HCT116 (cell line): ENCODE results near the gene TSPAN33. TPM values are rescaled to one million over a fixed set of nuclear protein-coding genes. Genes with fewer than 3 reads are reported as not detected.

Experiments
- ATAC-seq: fragments of 200-7000 bp; cut with Tn5 transposase; 2 replicates; pipeline ENCODE4 v1.9.1; 2020; ENCODE audit warnings: mild to moderate bottlenecking, moderate library complexity
- BruUV-seq: library from RNA; stranded (reverse); fragments of 400-500 nt; replicated peaks from 2 replicates; lab custom pipeline; 2021; lab: Mats Ljungman, UMichigan
- CTCF ChIA-PET: fragments of 300-600 bp; sonication (Branson Sonifier 250); formaldehyde crosslinking; loops from one replicate; lab custom pipeline; 2021; ENCODE audit warnings: antibody characterized with exemption; lab: Charles Lee
- POLR2A ChIA-PET: fragments of 300-600, 350-600 bp; sonication (Branson Sonifier 250); formaldehyde crosslinking; loops from one replicate; lab custom pipeline; 2021; ENCODE audit warnings: antibody characterized with exemption; lab: Charles Lee
- RAD21 ChIA-PET, 2 experiments: fragments of 300-600 bp; sonication (Branson Sonifier 250); formaldehyde crosslinking; loops; one replicate each; lab custom pipeline; 2023; ENCODE audit warnings: low total read pairs in 2 of 2; ENCODE audit not compliant: uncharacterized antibody in 2 of 2, unreplicated experiment in 2 of 2, low non-redundant PET in 1 of 2; lab: Charles Lee
- DNase-seq: peaks from one replicate; pipeline ENCODE4 v3.0.0-alpha.2; 2010; ENCODE audit warnings: low read depth, low spot score
- H2AFZ ChIP-seq: fragments of 200-600 bp; shearing (Covaris generic), sonication (generic); 2 replicates; pipeline ENCODE4 v1.6.1; 2017; ENCODE audit warnings: low read depth, mixed run types, mixed read lengths, antibody characterized with exemption, low read length; ENCODE audit not compliant: poor library complexity, severe bottlenecking
- H3K27ac ChIP-seq: 2 replicates; pipeline ENCODE4 v1.5.1; 2012; ENCODE audit warnings: low read depth, low read length
- H3K27me3 ChIP-seq: fragments of 200-600 bp; sonication (generic); 2 replicates; pipeline ENCODE4 v1.6.1; 2016; ENCODE audit warnings: mixed run types, low read length, mixed read lengths; ENCODE audit not compliant: insufficient read depth
- H3K36me3 ChIP-seq, 2 experiments: fragments of 200-500 bp in 1 of 2; fragments of 200-600 bp in 1 of 2; sonication (Bioruptor generic) in 1 of 2; sonication (generic) in 1 of 2; 2 replicates each; pipeline versions ENCODE4 v1.5.1 to v1.6.1; 2014 to 2016; ENCODE audit warnings: low read length in 2 of 2, inconsistent platforms in 1 of 2, mixed read lengths in 1 of 2, mixed run types in 1 of 2; ENCODE audit not compliant: insufficient read depth in 2 of 2, control insufficient read depth in 1 of 2
- H3K4me1 ChIP-seq, 2 experiments: fragments of 200-600 bp in 1 of 2; sonication (generic) in 1 of 2; 2 replicates each; pipeline versions ENCODE4 v1.5.1 to v1.6.1; 2012 to 2017; ENCODE audit warnings: low read length in 2 of 2, inconsistent platforms in 1 of 2, mild to moderate bottlenecking in 1 of 2, mixed read lengths in 1 of 2, mixed run types in 1 of 2, moderate library complexity in 1 of 2; ENCODE audit not compliant: insufficient read depth in 2 of 2, control insufficient read depth in 1 of 2
- H3K4me2 ChIP-seq: fragments of 200-600 bp; sonication (generic); 2 replicates; pipeline ENCODE4 v1.6.1; 2017; ENCODE audit warnings: mixed run types, low read length, mixed read lengths
- H3K4me3 ChIP-seq, 2 experiments: fragments of 200-600 bp in 1 of 2; sonication (generic) in 1 of 2; replicated peaks in 1 of 2; 2 replicates each; pipeline ENCODE4 v1.5.1; 2011 to 2016; ENCODE audit warnings: low read length in 2 of 2, control low read depth in 1 of 2, low read depth in 1 of 2, mild to moderate bottlenecking in 1 of 2, mixed read lengths in 1 of 2, mixed run types in 1 of 2
- H3K79me2 ChIP-seq: fragments of 200-600 bp; sonication (generic); 2 replicates; pipeline ENCODE4 v1.6.1; 2017; ENCODE audit warnings: mild to moderate bottlenecking, mixed run types, low read length, moderate library complexity, mixed read lengths; ENCODE audit not compliant: insufficient read depth
- H3K9ac ChIP-seq: fragments of 200-600 bp; sonication (generic); 2 replicates; pipeline ENCODE4 v1.6.1; 2016; ENCODE audit warnings: low read length, mixed read lengths
- H3K9me2 ChIP-seq: fragments of 200-600 bp; sonication (generic), shearing (Covaris generic); 2 replicates; pipeline ENCODE4 v1.6.1; 2017; ENCODE audit warnings: mixed run types, mild to moderate bottlenecking, moderate library complexity; ENCODE audit not compliant: insufficient read depth
- H3K9me3 ChIP-seq, 2 experiments: fragments of 200-500 bp in 1 of 2; fragments of 200-600 bp in 1 of 2; sonication (Bioruptor generic) in 1 of 2; sonication (generic) in 1 of 2; 2 replicates each; pipeline ENCODE4 v1.6.1; 2014 to 2017; ENCODE audit warnings: low read length in 2 of 2, mixed read lengths in 2 of 2, inconsistent platforms in 1 of 2, low read depth in 1 of 2, mild to moderate bottlenecking in 1 of 2, mixed run types in 1 of 2, moderate library complexity in 1 of 2; ENCODE audit not compliant: control insufficient read depth in 1 of 2, insufficient read depth in 1 of 2
- H4K20me1 ChIP-seq: fragments of 200-600 bp; sonication (generic), shearing (Covaris generic); 2 replicates; pipeline ENCODE4 v1.6.1; 2017; ENCODE audit warnings: mixed run types, mild to moderate bottlenecking, moderate library complexity; ENCODE audit not compliant: insufficient read depth
- CTCF ChIP-seq, 3 experiments: fragments of 200-600 bp in 1 of 3; sonication (generic) in 1 of 3; IDR thresholded peaks in 2 of 3; conservative IDR thresholded peaks in 1 of 3; 2 replicates each; pipeline ENCODE4 v1.5.1; 2012 to 2017; ENCODE audit warnings: low read depth in 2 of 3, low read length in 2 of 3, antibody characterized with exemption in 1 of 3, borderline replicate concordance in 1 of 3, control low read depth in 1 of 3, mild to moderate bottlenecking in 1 of 3, mixed read lengths in 1 of 3, mixed run types in 1 of 3, moderate library complexity in 1 of 3; ENCODE audit not compliant: insufficient read depth in 1 of 3
- ELF1 ChIP-seq: IDR thresholded peaks from 2 replicates; pipeline ENCODE4 v1.6.1; 2012; ENCODE audit warnings: low read depth, borderline replicate concordance
- EZH2 ChIP-seq: fragments of 200-600 bp; sonication (generic); IDR thresholded peaks from 2 replicates; pipeline ENCODE4 v1.6.1; 2017; ENCODE audit warnings: antibody characterized with exemption, mixed run types
- EZH2phosphoT487 ChIP-seq: fragments of 200-600 bp; IDR thresholded peaks from 2 replicates; pipeline ENCODE4 v1.6.1; 2018; ENCODE audit warnings: antibody characterized with exemption, borderline replicate concordance
- FOSL1 ChIP-seq: IDR thresholded peaks from 2 replicates; pipeline ENCODE4 v1.6.1; 2012; ENCODE audit warnings: low read depth
- JUND ChIP-seq: IDR thresholded peaks from 2 replicates; pipeline ENCODE4 v1.6.1; 2012
- MAX ChIP-seq: IDR thresholded peaks from 2 replicates; pipeline ENCODE4 v1.6.1; 2012
- POLR2A ChIP-seq: IDR thresholded peaks from 2 replicates; pipeline ENCODE4 v1.7.0; 2011; ENCODE audit warnings: borderline replicate concordance; ENCODE audit not compliant: insufficient read depth, insufficient read length; ENCODE audit errors: extremely low read depth
- POLR2AphosphoS5 ChIP-seq: IDR thresholded peaks from 2 replicates; pipeline ENCODE4 v1.6.1; 2011; ENCODE audit warnings: mild to moderate bottlenecking, low read depth, low read length, moderate library complexity
- RAD21 ChIP-seq: IDR thresholded peaks from 2 replicates; pipeline ENCODE4 v1.6.1; 2012; ENCODE audit warnings: low read depth, mild to moderate bottlenecking
- REST ChIP-seq: IDR thresholded peaks from 2 replicates; pipeline ENCODE4 v1.6.1; 2012; ENCODE audit warnings: low read depth
- SIN3A ChIP-seq: IDR thresholded peaks from 2 replicates; pipeline ENCODE4 v1.6.1; 2012; ENCODE audit warnings: low read depth
- SRF ChIP-seq: IDR thresholded peaks from 2 replicates; pipeline ENCODE4 v1.6.1; 2012; ENCODE audit warnings: low read depth
- TCF7L2 ChIP-seq: IDR thresholded peaks from 2 replicates; pipeline ENCODE4 v1.7.0; 2011; ENCODE audit warnings: borderline replicate concordance, inconsistent platforms; ENCODE audit not compliant: insufficient read depth, insufficient read length; ENCODE audit errors: extremely low read depth
- YY1 ChIP-seq: IDR thresholded peaks from 2 replicates; pipeline ENCODE4 v1.6.1; 2011; ENCODE audit warnings: low read length, low read depth, moderate library complexity, mild to moderate bottlenecking; ENCODE audit not compliant: insufficient replicate concordance; ENCODE audit errors: extremely low read depth
- ZBTB33 ChIP-seq: IDR thresholded peaks from 2 replicates; pipeline ENCODE4 v1.6.1; 2011; ENCODE audit warnings: mild to moderate bottlenecking, low read length, moderate library complexity; ENCODE audit not compliant: insufficient replicate concordance; ENCODE audit errors: extremely low read depth
- ZFX ChIP-seq: fragments of 450-650 bp; IDR thresholded peaks from 2 replicates; pipeline ENCODE4 v1.6.1; 2017
- ZNF274 ChIP-seq: fragments of 200-500 bp; sonication (Bioruptor generic); IDR thresholded peaks from 2 replicates; pipeline ENCODE4 v1.6.1; 2014; ENCODE audit warnings: mild to moderate bottlenecking, low read depth, low read length, inconsistent platforms
- intact Hi-C: fragments of 100-400 bp; cut with micrococcal nuclease; formaldehyde crosslinking; loops from 2 replicates; pipeline ENCODE4 v1.10.0; 2022
- total RNA-seq: library from RNA; stranded (reverse); gene quantifications from one replicate; pipeline ENCODE4 v1.2.1, GENCODE V29; 2021; ENCODE audit not compliant: unreplicated experiment

The TSPAN33 gene
- total RNA-seq, 1 experiment from 2014 or later = 22.2 TPM

- H3K4me3 ChIP-seq = no peak overlapping the region
- no peak for ATAC-seq
- TF ChIP-seq ZNF274 = no peak
- TF ChIP-seq EZH2phosphoT487 = no peak
- no peak for TF ChIP-seq EZH2
- TF ChIP-seq CTCF (IDR thresholded peaks at IDR 0.05 in 2 of 3, conservative IDR thresholded peaks at IDR 0.05 in 1 of 3; ENCODE audit: borderline replicate concordance in 1 of 3, insufficient read depth in 1 of 3, low read depth in 2 of 3, low read length in 2 of 3) = no peak
- TF ChIP-seq ELF1 = no peak
- TF ChIP-seq REST = no peak
- no peak for TF ChIP-seq SRF
- TF ChIP-seq MAX = no peak
- TF ChIP-seq RAD21 = no peak
- no peak for TF ChIP-seq TCF7L2
- TF ChIP-seq FOSL1 = no peak
- TF ChIP-seq JUND = no peak
- no peak for TF ChIP-seq SIN3A
- TF ChIP-seq POLR2AphosphoS5 = no peak
- TF ChIP-seq ZBTB33 = no peak
- TF ChIP-seq YY1 = no peak
- no peak for TF ChIP-seq ZFX
- TF ChIP-seq POLR2A = no peak
- no peak overlapping the region for H3K9ac ChIP-seq
- ChIA-PET POLR2A (no interaction called here), RAD21 (no interaction called here), CTCF (no interaction called here)
- no peaks in the 10 kb centered on the region for H3K79me2 ChIP-seq
- no peak for DNase-seq
- no peak overlapping the region for H3K27ac ChIP-seq
- no peak overlapping the region for H2AFZ ChIP-seq
- H4K20me1 ChIP-seq = no peaks in the 10 kb centered on the region
- H3K4me2 ChIP-seq = no peak overlapping the region
- intact Hi-C loops = no loop called here
- H3K9me3 ChIP-seq = no peaks in the 10 kb centered on the region
- no peaks in the 10 kb centered on the region for H3K36me3 ChIP-seq
- no peaks in the 10 kb centered on the region for H3K27me3 ChIP-seq
- H3K9me2 ChIP-seq = no peaks in the 10 kb centered on the region
- BruUV-seq = no TSS peak
- peaks cover 0 to 12% of the 10 kb centered on the region in 2 experiments; a peak in 1 of 4 replicates for H3K4me1 ChIP-seq
These were observed 40.6 kb downstream of the TSPAN33 start for GRCh38 chr7:129184981-129185670.
